ENCODE data around the gene CMC4.

The CMC4 gene

DNA sequence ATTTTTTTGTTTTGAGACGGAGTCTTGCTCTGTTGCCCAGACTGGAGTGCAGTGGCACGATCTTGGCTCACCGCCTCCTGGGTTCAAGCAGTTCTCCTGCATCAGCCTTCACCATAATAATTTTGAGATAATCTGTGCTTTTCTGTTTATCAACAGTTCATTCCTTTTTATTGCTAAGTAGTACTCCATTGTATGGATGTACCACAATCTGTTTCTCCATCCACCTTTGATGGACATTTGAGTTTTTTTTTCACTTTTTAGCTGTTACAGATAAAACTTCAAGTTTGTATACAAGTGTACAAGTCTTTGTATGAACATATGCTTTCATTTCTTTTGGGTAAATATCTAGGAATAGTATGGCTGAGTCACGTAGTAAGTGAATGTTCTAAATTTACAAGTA lies 35.2 kb downstream of the CMC4 start:
- no peak for TF ChIP-seq GATA1 (IDR thresholded peaks at IDR 0.05; ENCODE audit: low read depth, low read length)
- no peak for TF ChIP-seq POLR2A (IDR thresholded peaks at IDR 0.05; ENCODE audit: low read length)
- peak in 1 of 2 experiments; percentile 1 for DNase-seq

DNA sequence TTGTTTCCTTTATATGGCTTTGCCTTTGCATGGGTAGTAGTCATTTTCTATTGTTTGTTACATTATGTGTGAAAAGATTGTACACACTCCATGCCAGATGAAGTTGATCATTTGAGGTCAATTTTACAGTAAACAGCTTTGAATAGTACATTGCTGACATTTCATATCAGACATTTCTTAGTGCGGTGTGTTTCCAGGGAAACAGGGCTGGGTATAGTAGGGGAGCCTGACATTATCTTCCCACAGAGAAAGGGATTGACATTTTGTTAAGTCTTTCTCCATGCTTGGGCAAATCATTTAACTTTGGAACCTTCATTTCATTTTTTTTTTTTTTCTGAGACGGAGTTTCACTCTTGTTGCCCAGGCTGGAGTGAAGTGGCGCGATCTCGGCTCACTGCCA lies 39.3 kb downstream of the CMC4 start:
- no peak for DNase-seq
- TF ChIP-seq GATA1 (IDR thresholded peaks at IDR 0.05; ENCODE audit: low read depth, low read length) (no peak), POLR2A (IDR thresholded peaks at IDR 0.05; ENCODE audit: low read length) (no peak)

DNA sequence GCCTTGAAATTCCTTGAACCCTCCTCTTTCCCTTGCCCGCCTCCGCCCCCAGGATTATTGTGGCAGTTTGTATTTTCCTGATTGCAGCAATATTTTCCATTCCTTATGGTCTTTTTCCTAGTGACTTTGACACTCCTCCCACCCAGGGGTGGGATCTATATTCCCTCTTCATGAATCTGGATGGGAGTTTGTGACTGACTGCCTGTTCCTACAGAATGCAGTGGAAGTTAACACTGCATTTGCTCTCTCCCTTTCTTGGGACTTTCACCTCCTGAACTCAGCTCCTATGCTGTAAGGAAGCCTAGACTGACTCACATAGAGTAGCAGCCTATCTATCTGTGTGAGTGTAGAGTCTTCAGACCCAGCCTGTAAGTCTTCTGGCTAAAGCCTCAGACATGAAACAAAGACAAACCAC lies 42.1 kb downstream of the CMC4 start:
- no peak for TF ChIP-seq POLR2A (IDR thresholded peaks at IDR 0.05; ENCODE audit: low read length)
- no peak for TF ChIP-seq GATA1 (IDR thresholded peaks at IDR 0.05; ENCODE audit: low read depth, low read length)
- DNase-seq: peak in 1 of 2 experiments; percentile 6

DNA sequence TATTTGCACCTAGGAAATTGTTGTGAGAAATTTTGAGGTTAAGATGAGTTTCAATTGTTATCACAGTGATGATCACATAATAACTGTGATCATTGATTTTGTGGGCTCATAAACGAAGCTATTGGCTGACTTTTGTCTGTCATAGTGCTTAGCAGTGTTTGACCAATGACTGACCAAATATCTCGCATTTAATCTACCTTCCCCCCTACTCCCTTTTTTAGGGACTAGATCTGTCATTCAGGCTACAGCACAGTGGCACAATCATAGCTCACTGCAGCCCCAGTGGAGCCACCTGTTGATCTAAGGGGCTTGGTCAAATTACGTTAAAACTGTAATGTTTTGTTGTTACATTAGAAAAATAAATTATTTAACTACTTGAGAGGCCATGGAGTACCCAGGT lies 42.8 kb downstream of the CMC4 start:
- peak; percentile 31 to 46 for DNase-seq

DNA sequence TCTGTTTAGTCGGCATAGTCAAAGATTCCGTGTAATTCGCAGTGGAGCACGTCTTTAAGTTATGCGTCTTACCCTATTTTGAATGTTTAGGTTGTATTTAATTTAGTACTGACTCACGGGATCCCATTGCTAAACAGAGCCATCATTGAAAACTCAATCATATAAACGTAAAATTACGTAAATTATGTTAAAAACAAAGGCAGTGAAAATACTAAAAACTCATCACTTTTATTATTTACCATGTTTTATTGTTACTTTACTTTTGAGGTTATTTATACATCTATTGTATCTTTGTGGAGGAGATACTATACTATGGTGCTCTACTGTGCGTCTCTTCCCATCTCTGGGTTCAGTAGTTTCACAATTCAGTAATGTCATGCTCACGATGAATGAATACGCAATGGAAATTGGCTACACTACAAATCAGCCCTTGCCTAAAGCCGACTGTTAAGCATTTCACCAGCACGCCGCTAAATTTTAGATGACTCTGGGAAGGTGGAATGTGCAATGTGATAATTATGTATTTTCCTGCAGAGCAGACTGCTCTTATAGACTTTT lies 43.3 kb downstream of the CMC4 start:
- peak; percentile 73 for TF ChIP-seq POLR2A (IDR thresholded peaks at IDR 0.05; ENCODE audit: low read length)
- TF ChIP-seq GATA1 (IDR thresholded peaks at IDR 0.05; ENCODE audit: low read depth, low read length): no peak
- DNase-seq: peak; percentile 80 to 85

More for the DNA sequence above, 42.8 kb downstream of the CMC4 start:
- TF ChIP-seq GATA1 (IDR thresholded peaks at IDR 0.05; ENCODE audit: low read depth, low read length): no peak

DNA sequence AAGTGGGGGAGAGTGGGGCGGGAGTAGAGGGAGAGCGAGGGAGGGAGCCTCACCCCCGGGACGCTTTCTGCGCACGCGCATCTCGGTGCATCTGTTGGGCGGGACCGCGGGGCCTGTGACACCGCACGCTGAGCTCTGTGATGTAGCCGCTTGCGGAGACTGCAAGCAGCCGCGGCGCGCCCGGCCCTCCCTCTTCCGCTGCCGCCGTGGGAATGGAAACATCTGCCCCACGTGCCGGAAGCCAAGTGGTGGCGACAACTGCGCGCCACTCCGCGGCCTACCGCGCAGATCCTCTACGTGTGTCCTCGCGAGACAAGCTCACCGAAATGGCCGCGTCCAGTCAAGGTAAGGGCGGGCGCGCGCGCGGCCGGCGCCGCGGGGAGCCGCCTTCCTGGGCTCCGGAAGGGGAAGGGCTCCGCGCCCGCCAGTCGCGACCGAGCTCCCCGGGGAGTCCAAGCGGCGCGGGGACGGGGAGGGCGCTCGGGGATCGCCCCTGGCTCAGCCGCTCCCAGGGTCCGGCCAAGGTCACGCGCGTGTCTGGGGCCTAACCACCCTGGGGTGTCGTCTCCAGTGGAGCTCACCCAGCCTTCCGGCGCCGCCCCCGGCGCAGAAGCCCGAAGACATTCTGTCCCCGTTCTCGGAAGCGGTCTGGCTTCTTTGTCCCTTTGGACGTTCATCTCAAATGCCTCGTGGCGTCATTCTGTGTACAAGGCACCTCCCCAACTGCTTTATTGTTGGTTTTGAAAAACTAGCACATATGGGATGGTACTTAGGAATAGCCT lies 44.0 kb downstream of the CMC4 start, which contains the start of gene FUNDC2:
TSS of gene FUNDC2 (plus strand) at position 118 of the 782 bp plus-strand sequence. CDS start at position 213, 95 bp downstream.
- TF ChIP-seq GATA1 (IDR thresholded peaks at IDR 0.05; ENCODE audit: low read depth, low read length) (no peak), POLR2A (IDR thresholded peaks at IDR 0.05; ENCODE audit: low read length) (peak; percentile 80)
- DNase-seq: peak; percentile 96

DNA sequence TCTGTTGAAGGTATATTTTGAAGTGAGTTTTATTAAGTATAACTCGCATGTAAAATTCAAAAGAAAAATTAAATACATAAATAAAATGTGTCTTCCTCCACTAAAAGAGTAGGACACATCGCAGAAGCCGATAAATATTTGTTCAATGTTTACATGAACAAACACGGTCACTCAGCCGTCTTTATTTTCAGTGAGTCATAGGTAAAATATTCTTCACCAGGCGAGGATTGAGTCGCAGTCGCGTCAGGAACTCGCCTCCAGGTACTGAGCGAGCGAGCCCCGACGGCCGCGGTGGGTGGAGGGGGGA lies 44.6 kb downstream of the CMC4 start:
- no peak for DNase-seq
- no peak for TF ChIP-seq POLR2A (IDR thresholded peaks at IDR 0.05; ENCODE audit: low read length)
- TF ChIP-seq GATA1 (IDR thresholded peaks at IDR 0.05; ENCODE audit: low read depth, low read length): no peak

DNA sequence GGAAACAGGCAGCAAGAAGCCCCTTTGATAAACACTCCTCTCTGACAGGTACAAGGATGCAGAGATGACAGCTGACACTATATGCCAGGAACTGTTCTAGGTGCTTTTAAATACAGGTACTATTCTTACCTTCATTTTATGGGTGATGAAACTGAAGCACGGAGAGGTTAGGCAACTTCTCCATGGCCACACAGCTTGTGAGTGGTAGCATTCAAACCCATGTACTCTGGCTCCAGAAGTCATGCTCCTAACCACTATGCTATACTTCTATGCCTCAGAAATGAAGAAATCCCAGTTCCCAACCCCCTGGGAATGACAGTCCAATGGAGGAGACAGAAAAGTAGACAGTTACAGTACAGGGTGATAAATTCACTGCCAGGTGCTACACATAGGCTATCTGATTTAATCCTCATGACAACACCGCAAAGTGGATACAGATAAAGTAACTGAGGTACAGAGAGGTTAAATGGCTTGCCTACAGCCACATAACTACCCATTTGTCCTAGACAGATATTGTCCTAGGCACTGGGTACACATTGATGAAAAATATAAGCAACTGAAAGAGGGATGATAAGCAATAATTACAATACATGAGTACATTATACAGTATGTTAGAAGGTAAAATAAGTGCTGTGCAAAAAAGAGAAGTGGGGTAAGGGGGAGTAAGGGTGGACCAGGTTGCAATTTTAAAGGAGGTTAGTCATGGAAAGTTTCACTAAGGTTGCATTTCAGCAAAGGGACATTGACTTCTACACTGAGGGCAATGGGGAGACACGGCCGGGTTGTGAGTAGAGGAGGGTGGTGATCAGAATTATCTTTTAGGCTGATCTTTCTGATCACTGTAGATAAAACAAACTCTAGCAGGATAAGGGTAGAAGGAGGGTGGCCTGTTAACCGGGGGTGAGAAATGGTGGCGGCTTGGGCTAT lies 46.8 kb downstream of the CMC4 start:
- TF ChIP-seq GATA1 (IDR thresholded peaks at IDR 0.05; ENCODE audit: low read depth, low read length) (no peak), POLR2A (IDR thresholded peaks at IDR 0.05; ENCODE audit: low read length) (no peak)
- DNase-seq: peak in 1 of 2 experiments; percentile 18

DNA sequence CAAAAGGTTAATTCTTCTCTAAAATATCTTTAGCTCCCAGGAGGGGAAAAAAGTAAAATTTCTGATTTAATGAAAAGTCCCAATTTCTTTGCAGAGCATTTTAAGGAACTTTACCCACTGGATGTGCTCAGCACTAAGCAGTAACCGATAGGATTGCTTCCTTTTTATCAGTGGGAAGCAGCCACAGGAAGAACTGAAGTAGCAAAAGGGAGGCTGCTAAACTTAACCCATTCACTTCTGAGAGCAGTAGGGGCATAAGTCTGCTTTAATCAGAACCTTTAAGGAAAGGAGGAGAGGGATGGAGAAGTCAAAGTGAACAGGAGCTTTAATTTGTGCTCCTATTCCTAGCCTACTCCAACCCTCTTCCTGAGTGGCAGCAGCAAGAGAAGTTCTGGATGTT lies 48.4 kb downstream of the CMC4 start, which contains the start of gene F8:
TSS of gene F8 (minus strand) at position 139 of the 400 bp plus-strand sequence. CDS start 171 bp downstream, outside the sequence.
- TF ChIP-seq POLR2A (IDR thresholded peaks at IDR 0.05; ENCODE audit: low read length) (no peak), GATA1 (IDR thresholded peaks at IDR 0.05; ENCODE audit: low read depth, low read length) (no peak)
- no peak for DNase-seq

DNA sequence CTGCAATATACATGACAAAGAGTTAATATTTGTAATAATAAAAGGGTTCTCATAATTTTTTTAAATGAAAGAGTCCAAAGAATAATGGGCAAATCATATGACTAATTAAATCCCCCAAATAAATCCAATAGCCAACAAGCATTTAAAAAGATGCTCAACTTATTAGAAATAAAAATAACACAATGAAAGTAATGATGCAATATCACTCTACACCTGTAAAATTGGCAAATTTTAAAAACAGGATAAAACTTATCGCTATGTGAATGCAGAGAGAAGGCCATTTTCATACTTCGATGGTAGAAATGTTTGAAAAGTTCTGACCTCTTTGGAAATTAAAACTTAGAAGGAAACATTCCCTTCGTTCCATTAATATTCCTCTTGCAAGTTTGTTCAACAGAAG lies 50.3 kb downstream of the CMC4 start:
- DNase-seq: no peak
- TF ChIP-seq POLR2A (IDR thresholded peaks at IDR 0.05; ENCODE audit: low read length) (no peak), GATA1 (IDR thresholded peaks at IDR 0.05; ENCODE audit: low read depth, low read length) (no peak)

All from erythroblast (primary cell).